Medulla oblongata (tissue), 1 donor: ENCODE results near the gene KAT6B.

Experiments used
- DNase-seq: peaks from one replicate; pipeline ENCODE4 v3.0.0-alpha.2; 2015; ENCODE audit errors: extremely low spot score

KAT6B gene

DNA sequence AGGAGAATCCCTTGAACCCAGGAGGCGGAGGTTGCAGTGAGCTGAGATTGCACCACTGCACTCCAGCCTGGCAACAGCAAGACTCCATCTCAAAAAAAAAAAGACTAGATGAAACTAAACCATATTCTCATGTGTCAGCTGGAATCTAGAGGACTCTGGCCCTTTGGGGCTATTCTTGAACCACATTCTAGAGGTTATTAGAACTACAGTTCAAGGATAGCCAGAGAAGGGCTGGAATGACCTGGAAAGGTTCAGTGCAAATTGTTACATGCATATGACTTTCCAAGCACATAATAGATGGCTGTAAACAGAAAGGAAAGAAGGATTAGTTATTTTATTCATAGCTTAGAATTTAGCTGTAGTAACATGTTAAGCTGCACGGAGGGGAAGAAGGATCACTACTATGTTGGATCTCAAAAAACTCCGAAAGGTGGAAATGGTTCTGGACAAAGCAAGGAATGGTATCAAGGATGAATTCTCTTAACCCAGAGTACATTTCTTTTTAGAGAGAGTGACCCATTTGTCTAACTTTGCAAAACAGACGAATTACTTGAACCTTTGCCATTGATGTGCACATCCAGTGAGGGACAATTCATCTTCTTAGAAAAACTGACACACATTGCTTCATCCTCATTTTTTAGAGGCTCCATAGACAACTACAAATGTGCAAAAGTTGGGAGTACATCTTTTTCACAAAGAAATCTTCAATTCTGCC, 161.1 kb downstream of the KAT6B start:
- DNase-seq: no peak

DNA sequence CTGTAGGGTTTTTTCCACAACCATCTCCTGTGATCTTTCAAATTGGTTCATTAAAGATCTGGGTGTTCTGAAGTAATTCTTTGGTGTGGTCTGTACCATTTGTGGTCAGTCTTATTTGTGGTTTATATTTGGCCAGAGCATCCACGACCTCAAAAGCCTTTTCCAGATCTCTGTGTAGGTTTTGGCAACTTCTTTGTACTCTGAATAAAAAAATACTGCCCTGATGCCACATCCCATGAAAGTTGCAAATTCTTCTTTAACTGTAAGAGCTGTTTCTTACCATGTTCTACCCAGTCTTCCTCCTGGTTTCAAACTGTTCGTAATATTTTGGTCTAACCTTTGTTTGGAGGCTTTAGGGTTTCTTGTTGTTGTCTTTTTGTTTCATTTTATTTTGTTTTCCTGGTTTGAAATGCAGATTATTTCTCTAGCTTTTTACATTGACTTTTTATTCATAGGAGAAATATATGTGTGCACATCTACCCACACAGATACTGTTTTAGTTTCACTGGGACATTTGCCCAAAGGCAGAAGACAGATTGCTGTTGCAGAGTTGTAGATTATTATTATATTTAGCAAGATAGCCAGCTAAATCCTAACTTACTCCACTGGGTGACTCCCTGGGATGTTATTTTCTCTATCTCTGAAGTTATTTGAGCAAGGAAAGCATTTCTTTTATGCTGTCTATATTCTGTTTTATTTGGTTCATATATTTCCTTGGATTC, 161.8 kb downstream of the KAT6B start:
- DNase-seq: no peak

DNA sequence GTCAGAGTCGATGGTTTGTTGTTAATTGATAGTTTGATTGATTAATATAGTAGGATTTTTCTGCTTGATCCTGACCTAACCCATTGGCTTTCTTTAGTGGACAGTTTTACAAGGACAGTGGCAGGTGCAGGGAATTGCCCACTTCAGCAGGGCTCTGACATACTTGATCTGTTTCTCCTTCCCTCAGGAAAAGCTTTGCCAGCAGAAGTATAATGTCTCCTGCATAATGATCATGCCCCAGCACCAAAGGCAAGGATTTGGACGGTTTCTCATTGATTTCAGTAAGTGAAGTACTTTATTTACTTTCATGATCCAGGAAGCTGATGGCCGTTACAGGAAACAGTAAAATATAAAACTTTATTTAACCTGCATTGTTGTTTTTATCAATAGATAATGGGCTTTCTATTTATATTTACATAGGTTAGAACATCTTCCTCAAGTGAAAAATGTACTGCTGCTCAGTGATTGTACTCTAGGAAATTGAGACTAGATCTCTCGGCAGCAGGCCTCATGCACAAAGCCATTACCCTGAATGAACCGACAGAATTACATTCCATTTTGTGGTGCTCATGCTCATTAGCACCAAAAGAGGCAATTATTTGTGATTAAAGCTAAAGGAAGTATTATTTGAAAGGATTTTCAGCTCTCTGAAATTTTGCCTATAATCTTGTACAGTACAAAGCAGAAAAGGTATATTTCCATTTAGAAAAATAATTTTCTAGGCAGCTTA, 162.6 kb downstream of the KAT6B start:
- DNase-seq: peak; percentile 28

DNA sequence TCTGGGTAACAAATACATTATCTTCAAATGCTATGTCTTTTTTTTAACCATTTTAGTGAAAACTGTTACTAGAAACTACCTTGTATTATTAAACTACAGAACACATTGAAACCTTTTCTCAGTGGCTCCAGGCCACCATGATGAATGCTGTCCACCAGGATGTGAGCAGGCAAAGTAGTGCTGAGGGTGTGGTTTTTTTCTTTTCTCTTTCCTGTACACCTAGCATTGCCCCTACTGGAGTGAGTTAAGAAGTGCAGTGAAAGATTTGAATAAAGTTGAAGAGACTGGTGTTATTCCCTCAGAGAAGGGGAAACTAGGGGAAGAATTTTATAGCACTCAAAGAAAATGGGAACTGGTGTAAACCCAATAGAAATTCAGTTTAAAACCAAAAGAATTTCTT, 165.0 kb downstream of the KAT6B start:
- DNase-seq: no peak

DNA sequence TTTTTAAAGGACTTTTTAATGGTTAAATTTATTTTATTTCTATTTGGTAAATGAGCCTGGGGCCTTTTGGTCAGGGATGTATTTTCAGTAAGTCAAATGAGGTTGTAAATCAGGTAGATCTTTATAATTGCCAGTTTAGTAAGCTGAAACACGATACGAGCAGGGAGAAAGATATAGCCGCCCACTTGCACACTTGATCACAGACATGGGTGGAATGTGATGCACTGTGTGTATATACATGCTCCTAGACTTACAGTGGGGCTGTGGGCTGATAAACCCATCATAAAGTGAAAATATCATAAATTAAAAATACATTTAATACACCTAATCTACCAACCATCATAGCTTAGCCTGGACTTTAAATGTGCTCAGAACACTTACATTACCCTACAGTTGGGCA, 165.7 kb downstream of the KAT6B start:
- no peak for DNase-seq

DNA sequence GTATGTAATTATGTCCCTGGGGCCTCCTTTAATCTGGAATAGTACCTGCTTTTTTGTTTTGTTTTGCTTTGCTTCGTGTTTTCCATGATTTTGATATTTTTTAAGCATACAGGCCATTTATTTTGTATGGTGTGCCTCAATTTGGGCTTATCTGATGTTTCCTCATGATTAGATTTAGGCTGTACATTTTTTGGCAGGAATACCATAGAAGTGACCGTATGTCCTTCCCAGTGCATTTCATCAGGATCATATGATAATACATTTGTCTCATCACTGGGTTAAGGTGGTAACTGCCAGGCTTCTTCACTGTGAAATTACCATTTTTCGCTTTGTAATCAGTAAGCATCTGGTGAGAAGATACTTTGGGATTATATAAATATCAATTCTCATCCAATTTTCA, 167.2 kb downstream of the KAT6B start:
- no peak for DNase-seq

DNA sequence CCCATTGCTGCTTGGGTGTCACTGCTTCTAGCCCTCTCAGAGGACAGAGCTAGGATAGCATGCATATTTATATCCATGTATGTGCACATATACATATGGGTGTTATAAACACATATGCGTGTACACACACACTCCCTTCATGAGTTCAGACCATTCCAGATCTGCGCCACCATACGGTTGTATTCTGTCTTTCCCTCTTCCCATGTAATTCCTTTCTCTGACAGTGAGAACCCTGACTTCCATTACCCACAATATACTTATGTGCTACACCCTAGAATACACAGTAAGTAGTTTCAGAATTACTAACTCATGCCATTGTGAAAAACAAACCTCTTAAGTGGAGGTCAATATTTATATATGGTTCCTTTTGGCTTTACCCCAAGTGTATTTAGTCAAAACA, 168.5 kb downstream of the KAT6B start:
- no peak for DNase-seq

DNA sequence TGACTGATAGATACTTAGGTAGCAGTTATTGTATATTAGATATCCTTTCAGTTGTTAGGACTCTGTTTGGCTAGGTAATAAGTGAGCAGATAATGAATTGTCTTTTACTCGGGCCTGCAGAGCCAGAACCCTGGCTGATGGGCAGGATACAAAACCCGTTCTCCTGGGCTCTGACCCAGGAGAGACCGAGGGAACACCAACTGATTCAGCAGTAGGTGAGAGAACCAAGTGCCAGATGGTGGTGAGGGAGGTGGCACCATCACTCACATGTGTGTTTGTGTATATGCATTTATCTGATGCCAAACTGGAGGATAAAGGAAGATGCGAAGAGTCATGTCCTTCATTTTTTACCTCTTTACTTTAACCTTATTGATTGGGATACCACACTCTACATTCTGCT, 169.4 kb downstream of the KAT6B start:
- DNase-seq: no peak

DNA sequence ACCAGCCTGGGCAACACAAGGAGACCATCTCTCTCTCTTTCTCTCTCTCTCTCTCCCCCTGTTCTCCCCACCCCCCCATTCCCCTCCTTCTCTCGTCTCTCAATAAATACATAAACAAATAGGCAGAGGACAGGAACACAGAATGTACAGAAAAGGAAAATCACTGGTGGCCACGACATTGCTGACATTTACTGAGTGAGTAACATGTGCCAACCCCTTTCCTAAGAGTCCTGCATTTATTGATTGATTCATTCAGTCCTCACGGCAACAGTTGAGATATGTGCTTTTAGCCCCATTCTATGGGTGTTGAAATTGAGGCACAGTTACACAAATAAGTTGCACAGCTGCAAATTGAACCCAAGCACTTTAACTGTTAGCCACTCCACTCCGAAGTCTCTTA, 170.8 kb downstream of the KAT6B start:
- DNase-seq: no peak

DNA sequence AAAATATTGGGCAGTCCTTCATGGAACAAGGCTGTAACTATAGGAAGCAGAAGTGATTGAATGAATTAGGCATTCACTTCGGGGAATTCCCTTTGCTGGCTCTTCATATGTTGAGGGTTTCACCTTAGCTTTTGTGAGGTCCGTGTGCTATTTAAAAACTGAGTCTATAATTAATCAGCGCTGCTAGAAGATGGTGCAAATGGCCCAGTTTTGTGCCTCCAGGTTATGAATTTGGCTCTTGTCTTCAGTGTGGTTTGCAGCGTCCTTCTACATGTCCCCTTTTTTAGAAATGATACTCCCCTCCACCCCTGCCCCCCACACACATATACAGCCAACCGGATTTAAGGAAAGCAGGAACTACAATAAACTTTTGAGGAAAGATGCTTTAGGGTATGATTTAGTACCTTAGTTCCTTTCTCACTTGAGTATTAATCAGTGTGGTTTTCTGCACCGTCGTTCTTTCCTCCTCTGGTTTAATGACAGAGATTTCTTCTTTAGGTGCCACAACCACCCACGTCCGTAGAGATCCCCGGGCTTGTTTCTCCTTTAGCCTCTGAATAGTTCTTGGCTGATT, 174.4 kb downstream of the KAT6B start:
- DNase-seq: no peak

DNA sequence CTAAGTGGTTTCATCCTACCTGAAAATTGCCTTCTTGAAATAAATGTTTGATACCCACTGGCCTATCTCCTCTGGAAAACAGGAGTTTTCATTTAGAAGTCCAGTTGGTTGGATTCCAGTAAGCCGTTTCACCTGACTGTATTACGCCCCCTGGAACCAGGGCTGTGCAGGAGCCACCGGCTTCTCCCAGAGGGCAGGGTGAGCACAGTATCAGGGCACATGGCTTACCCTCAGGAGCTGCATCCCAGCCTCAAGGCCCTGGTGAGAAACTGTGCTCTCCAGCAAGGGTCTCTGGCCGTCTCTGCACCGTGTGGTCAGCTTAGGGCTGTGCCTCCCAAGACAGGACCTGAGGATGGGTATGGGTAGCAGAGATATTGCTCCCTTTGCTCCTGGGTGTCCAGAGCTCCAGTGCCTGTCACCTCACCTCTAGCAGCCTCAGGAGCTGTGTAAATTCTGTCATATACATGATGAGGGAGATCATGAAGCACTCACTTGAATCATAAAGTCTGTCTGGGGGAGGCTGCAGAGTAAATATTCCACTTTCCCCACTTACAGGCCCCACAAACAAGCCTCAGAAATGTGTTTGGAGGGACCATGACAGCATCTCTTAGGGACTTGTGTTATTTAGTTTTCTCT, 175.4 kb downstream of the KAT6B start:
- no peak for DNase-seq

DNA sequence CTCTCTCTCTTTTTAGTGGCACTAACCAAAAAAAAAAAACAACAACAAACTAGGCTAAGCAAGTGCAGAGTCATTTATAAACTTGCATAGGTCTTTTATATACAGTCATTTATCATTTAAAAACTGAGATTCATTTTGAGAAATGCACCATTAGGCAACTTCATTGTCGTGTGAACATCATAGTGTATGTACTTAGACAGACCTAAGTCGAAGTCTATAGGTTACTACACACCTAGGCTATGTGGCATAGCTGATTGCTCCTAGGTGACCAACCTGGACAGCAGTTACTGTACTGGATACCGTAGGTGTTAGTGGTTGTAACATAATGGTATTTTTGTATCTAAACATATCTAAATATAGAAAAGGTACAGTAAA, 175.9 kb downstream of the KAT6B start:
- DNase-seq: no peak

DNA sequence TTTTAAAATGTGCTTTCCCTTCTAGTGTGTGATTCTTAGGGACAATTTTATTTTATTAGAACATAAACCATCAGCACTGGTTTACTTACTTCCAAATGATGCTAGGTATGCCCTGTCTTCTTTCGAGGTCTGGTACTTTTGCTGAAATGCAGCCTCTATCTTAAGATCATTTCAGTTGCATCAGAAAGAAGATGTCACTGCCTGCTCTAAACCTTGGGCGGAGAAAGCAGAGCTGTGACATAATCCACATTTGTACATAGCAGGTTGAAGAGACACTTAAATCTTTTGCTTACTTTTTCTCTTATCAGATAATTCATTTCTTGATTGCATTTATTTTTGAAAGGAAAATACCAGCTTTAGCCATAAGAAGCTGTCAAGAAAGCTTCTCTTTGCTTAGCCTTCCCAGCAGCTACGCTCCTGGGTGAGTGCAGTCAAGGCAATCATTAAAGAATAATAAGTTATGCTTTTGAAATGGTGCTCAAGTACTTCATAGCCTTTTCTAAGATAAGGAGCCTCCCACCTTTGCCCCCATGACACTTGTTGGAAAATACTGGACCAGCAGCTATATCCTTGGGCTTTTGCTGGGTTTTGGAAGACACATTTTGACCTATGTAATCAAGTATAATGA, 176.7 kb downstream of the KAT6B start:
- no peak for DNase-seq

DNA sequence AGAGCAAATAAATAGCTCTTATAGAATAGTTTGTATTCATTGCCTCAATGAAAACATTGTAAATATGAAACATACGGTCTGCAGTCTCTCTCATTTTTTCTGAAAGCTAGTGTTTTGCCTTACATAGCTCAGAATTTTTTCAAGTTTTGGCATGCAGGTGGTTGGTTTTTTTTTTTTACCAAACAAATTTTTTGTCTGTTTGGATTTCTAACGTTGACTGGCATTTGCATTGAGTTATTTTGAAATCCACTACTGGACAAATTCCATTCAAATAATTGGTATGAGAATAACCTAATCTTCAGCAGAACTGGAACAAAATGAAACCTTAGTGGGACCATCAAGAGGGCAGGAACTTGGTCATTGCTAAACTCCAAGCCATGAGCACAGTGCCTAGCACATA, 177.5 kb downstream of the KAT6B start:
- DNase-seq: no peak

DNA sequence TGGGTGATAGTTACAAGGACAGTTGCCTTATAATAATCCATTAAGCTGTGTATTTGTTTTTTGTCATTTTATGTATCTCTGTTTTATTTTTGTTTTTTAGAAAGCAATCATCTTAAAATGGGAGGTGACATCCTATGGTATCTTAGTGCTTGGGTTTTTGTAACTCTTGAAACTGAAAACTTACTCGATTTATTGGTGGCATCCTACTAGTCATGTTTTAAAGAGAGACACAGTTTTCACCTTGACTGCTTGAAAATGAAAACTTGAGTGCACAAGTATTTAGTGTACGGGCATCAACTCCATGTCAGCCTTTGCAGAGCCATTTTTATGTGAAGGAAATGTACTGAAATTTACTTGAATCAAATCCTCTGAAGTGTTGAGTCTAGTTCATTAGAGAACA, 181.2 kb downstream of the KAT6B start:
- DNase-seq: no peak

DNA sequence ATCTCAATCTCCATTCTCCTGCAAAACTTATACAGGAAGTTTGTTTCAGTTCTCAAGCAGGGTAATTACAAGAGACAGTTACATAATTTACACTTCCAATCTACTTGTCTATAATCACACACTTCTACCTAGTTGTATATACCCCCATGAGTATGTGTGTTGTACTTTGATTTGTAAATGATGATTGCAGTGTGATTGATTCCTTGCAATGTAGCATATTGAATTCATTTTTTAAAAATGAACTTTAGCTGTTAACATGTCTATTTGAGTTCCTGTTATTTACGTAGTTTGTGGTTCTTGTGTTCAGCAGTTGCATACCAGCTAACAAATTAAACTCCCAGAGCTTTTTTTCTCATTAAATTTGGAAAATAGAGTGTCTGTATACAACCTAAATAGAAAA, 182.6 kb downstream of the KAT6B start:
- no peak for DNase-seq

DNA sequence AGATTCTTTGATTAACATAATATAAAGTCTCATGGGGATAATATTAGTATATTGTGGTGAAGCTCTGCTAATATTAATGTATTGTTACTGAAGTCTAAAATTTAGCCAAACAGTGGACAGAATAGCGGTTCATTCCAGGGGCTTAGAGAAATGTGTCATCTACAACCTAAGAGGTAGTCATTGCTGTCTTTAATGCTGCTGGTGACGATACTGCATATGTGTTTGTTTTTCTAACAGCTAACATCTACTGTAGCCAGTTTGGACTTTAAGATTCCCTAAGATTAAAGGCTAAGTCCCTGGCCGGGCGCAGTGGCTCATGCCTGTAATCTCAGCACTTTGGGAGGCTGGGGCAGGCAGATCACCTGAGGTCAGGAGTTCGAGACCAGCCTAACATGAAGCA, 183.0 kb downstream of the KAT6B start:
- DNase-seq: no peak

DNA sequence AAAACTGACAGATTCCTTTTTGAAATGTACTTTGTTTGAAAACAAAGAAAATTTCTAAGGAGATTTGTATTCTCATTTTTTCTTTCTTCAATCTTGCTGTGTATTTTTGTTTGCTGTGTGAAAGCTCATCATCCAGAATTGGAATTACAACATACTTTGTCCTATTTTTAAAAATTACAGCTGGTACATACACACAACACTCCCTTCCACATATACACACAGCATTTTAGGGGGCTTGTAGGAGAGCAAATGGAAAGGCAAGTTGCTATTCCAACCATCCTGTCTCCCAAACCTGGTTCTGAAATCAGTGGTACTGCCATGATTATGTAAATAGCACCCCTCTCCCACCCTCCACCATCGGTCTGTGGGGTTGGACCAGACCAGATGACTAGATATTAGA, 184.0 kb downstream of the KAT6B start:
- no peak for DNase-seq

DNA sequence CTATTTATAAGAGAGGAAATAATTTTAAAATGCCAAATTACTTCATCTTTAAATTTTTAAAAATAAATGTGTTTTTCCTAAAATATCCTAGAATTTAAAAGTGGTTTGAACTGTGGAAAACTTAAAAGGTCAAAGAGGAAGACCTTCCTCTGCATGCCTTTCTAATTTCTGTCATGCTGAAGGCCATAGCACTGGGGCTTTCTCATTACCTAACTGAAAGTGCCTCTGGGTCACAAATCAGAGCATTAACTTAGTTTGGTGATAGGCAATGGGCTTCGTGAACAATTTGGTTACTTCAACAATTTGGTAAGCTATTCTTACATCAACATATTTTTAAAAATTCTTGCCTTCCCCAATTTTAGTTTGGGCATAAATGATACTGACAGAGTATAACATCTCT, 184.8 kb downstream of the KAT6B start:
- DNase-seq: no peak

DNA sequence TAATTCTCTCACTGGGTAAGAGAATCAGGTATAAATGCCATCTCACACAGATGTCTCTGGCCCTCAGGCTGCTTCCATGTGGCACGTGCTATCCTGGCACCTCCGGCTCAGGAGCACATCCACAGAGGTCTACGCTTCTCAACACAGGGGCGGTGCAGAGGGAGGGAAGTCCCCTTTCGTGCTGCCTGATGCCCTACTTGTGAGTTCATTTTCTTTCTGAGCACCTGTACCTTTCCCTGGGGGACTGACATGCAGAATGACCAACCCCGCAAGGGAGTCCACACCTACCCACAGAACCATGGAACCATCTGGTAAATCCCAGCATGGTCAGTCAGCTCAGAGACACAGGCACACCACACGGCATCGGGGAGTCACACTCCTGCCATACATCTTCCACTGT, 186.1 kb downstream of the KAT6B start:
- no peak for DNase-seq

DNA sequence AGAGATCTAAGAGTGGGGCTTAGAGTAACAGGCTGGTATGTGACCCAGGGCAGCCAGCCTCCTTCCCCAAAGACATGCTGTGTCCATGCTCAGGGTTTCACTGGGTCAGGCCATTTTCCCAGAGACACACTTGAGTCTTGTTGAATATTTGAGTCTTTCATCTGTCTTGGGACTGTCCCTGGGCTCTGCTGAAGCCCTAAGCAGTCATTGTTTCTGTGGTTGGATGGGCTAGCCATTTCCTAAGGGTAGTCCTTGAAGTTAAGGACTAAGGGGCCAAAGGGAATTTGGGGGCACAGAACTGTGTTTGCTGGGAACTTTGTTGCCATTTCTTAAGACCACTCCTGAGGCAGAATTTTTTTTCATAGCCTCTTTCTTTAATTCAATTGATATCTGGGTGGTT, 186.6 kb downstream of the KAT6B start:
- no peak for DNase-seq

DNA sequence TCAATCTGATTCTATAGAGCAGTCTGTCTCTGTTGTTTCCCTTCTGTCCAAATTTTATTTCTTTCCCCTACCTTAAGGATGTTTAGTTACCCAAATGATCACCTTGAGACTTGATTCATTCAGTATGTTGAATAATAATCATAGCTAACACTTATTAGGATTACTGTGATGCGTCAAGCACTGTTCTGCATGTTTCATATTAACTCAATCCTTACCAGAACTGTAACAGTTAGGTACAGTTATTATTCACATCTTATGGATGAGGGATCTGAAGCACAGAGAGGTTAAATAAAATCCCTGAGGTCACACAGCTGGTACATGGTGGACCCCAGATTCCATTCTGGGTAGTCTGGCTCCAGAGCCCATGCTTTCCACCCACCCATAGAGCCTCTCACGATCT, 187.1 kb downstream of the KAT6B start:
- DNase-seq: no peak
